Smooth muscle cell (in vitro differentiated cells): ENCODE results near the gene ANO4. TPM values are rescaled to one million over a fixed set of nuclear protein-coding genes. Genes with fewer than 3 reads are reported as not detected.

ENCODE experiments used
- DNase-seq: peaks from one replicate; lab custom pipeline; 2025; ENCODE audit not compliant: unreplicated experiment; lab: John Stamatoyannopoulos, UW
- H2AFZ ChIP-seq: fragments of 200-600 bp; sonication (generic); 2 replicates; pipeline ENCODE4 v1.6.0; 2016; ENCODE audit warnings: antibody characterized with exemption, low read depth, mild to moderate bottlenecking
- H3F3A ChIP-seq: fragments of 200-600 bp; sonication (generic); 2 replicates; pipeline ENCODE4 v1.6.0; 2017; ENCODE audit warnings: antibody characterized with exemption, low read depth
- H3K27ac ChIP-seq: fragments of 200-600 bp; sonication (generic); 2 replicates; pipeline ENCODE4 v1.5.1; 2016; ENCODE audit warnings: low read depth, mild to moderate bottlenecking
- H3K27me3 ChIP-seq: fragments of 200-600 bp; sonication (generic); 2 replicates; pipeline ENCODE4 v1.6.1; 2016; ENCODE audit warnings: low read depth, mild to moderate bottlenecking
- H3K36me3 ChIP-seq: fragments of 200-600 bp; sonication (generic); 2 replicates; pipeline ENCODE4 v1.5.1; 2016; ENCODE audit warnings: low read depth
- H3K4me1 ChIP-seq: fragments of 200-600 bp; sonication (generic); 2 replicates; pipeline ENCODE4 v1.5.1; 2016; ENCODE audit warnings: low read depth
- H3K4me2 ChIP-seq: fragments of 200-600 bp; sonication (generic); 2 replicates; pipeline ENCODE4 v1.6.0; 2016; ENCODE audit warnings: mild to moderate bottlenecking
- H3K4me3 ChIP-seq: fragments of 200-600 bp; sonication (generic); 2 replicates; pipeline ENCODE4 v1.5.1; 2016; ENCODE audit warnings: mild to moderate bottlenecking
- H3K79me2 ChIP-seq: fragments of 200-600 bp; sonication (generic); 2 replicates; pipeline ENCODE4 v1.6.0; 2016; ENCODE audit warnings: low read depth, mild to moderate bottlenecking
- H3K9ac ChIP-seq: fragments of 200-600 bp; sonication (generic); 2 replicates; pipeline ENCODE4 v1.6.0; 2016; ENCODE audit warnings: low read depth
- H3K9me3 ChIP-seq: fragments of 200-600 bp; sonication (generic); replicated peaks from 2 replicates; pipeline ENCODE4 v1.5.1; 2016; ENCODE audit warnings: low read depth
- H4K20me1 ChIP-seq: fragments of 200-600 bp; sonication (generic); 2 replicates; pipeline ENCODE4 v1.6.0; 2016; ENCODE audit warnings: low read depth
- WGBS: methylation state at CpG from one replicate; pipeline ENCODE4 v1.1.7; 2016; ENCODE audit warnings: low lambda C conversion rate; 5-methylcytosine and 5-hydroxymethylcytosine counted together
- polyA plus RNA-seq: library from polyadenylated mRNA; unstranded; fragments of >200 nt; fragmentation: Nextera tagmentation; extraction: Ambion mirVana; gene quantifications from 2 replicates; pipeline ENCODE4 v1.2.1, GENCODE V29; 2016
- total RNA-seq: library from RNA; depleted of rRNA; stranded (reverse); fragments of >200 nt; gene quantifications from 2 replicates; pipeline ENCODE4 v1.2.3, GENCODE V29; 2014
- TF ChIP-seq, protein P1 (sequence below): fragments of 200-600 bp; sonication (generic); IDR thresholded peaks from 2 replicates; pipeline ENCODE4 v1.5.1; 2017; ENCODE audit warnings: borderline replicate concordance, mild to moderate bottlenecking, antibody characterized with exemption; ENCODE audit not compliant: insufficient read depth, poor library complexity, severe bottlenecking

Gene ANO4
- total and polyA plus RNA-seq, 2 experiments from 2014 or later: 27.3 to 51.7 TPM

DNA sequence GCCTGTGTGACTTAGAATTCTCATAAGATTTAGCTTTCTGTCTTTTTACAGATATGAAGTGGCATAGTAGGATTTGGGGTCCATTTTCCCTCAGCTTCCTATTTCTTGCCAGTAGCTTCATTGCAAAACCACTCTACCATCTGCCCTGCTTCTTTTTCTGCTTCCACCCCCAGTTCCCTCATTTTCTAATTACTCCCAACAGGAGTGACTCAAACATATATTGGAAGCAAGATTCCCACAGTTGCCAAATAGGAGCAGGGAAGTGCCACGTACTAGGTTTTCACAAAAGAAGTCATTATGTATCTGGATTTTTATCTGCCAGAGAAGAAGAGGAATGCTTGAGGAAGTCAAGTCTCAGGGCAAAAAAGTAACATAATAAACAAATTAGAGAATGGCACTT lies 64.1 kb downstream of the ANO4 start:
- H3K9me3 ChIP-seq: no peaks in the 10 kb centered on the region
- H4K20me1 ChIP-seq: peaks cover 4% of the 10 kb centered on the region
- no peak overlapping the region for H2AFZ ChIP-seq
- TF ChIP-seq, protein P1, sequence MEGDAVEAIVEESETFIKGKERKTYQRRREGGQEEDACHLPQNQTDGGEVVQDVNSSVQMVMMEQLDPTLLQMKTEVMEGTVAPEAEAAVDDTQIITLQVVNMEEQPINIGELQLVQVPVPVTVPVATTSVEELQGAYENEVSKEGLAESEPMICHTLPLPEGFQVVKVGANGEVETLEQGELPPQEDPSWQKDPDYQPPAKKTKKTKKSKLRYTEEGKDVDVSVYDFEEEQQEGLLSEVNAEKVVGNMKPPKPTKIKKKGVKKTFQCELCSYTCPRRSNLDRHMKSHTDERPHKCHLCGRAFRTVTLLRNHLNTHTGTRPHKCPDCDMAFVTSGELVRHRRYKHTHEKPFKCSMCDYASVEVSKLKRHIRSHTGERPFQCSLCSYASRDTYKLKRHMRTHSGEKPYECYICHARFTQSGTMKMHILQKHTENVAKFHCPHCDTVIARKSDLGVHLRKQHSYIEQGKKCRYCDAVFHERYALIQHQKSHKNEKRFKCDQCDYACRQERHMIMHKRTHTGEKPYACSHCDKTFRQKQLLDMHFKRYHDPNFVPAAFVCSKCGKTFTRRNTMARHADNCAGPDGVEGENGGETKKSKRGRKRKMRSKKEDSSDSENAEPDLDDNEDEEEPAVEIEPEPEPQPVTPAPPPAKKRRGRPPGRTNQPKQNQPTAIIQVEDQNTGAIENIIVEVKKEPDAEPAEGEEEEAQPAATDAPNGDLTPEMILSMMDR: no peak
- peaks cover 11% of the 10 kb centered on the region for H3K79me2 ChIP-seq
- no peaks in the 10 kb centered on the region for H3K27me3 ChIP-seq
- H3K4me2 ChIP-seq: no peak overlapping the region
- no peaks in the 10 kb centered on the region for H3K36me3 ChIP-seq
- H3F3A ChIP-seq: no peaks in the 10 kb centered on the region
- H3K4me1 ChIP-seq: no peaks in the 10 kb centered on the region
- no peak overlapping the region for H3K4me3 ChIP-seq
- WGBS: 43% methylated on average over 1 of the region's 1 CpG
- H3K27ac ChIP-seq: peak overlapping the region; percentile 41
- no peak for DNase-seq
- H3K9ac ChIP-seq: no peak overlapping the region

DNA sequence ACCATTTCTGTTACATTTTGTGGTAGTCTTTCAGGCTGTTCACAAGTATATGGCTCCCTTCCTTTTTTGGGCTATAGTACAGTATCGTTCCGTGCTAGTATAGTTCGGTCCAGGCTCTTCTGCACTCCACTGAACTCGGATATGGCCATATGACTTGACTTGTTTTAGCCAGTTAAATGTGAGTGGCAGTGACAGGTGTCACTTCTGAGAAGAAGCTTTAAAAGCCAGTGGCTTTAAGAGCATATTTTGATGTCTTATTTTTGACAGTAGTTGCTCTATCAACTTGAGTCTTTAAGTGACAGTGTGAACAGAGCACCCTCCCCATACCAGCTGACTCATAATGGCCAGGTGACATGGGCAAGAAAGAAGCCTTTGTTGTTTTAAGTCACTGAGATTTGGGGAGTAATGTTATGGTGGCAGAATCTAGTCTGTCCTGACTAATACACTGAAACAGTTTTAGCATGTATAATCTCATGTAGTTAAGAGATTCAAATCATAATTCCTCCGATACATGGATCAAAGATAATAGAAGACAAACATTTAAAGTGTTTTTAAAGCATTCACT lies 64.6 kb downstream of the ANO4 start:
- H3K27ac ChIP-seq: peak overlapping the region; percentile 41
- no peaks in the 10 kb centered on the region for H3K36me3 ChIP-seq
- no peak overlapping the region for H3K4me2 ChIP-seq
- no peaks in the 10 kb centered on the region for H3K4me1 ChIP-seq
- no peak overlapping the region for H3K9ac ChIP-seq
- H3K4me3 ChIP-seq: no peak overlapping the region
- 85% methylated on average over 5 of the region's 5 CpGs for WGBS
- TF ChIP-seq, protein P1: no peak
- H2AFZ ChIP-seq: no peak overlapping the region
- H3K9me3 ChIP-seq: no peaks in the 10 kb centered on the region
- H3K79me2 ChIP-seq: peaks cover 11% of the 10 kb centered on the region
- H3F3A ChIP-seq: no peaks in the 10 kb centered on the region
- peaks cover 6% of the 10 kb centered on the region for H4K20me1 ChIP-seq
- H3K27me3 ChIP-seq: no peaks in the 10 kb centered on the region
- DNase-seq: no peak

DNA sequence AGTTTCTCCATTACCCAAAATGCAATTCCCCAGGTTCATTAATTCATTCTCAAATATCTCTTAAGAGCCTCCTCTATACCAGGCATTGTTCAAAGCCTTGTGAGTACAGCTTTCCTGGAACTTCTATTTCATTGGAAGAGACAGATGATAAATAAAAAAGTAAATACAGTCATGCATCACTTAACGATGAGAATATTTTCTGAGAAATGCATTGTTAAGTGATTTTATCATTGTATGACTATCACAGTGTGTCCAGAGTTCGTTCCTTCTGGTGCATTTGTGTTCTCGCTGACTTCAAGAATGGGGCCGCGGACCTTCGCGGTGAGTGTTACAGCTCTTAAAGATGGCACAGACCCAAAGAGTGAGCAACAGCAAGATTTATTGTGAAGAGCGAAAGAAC lies 66.0 kb downstream of the ANO4 start:
- no peak overlapping the region for H2AFZ ChIP-seq

More for the DNA sequence above, 66.0 kb downstream of the ANO4 start:
- no peak overlapping the region for H3K4me2 ChIP-seq
- peaks cover 12% of the 10 kb centered on the region for H4K20me1 ChIP-seq
- H3K9me3 ChIP-seq: no peaks in the 10 kb centered on the region
- no peak overlapping the region for H3K9ac ChIP-seq
- no peak overlapping the region for H3K4me3 ChIP-seq
- no peaks in the 10 kb centered on the region for H3K79me2 ChIP-seq
- H3K27ac ChIP-seq: no peak overlapping the region
- TF ChIP-seq, protein P1: no peak
- H3K36me3 ChIP-seq: no peaks in the 10 kb centered on the region
- 98% methylated on average over 8 of the region's 8 CpGs for WGBS
- DNase-seq: no peak
- no peaks in the 10 kb centered on the region for H3K4me1 ChIP-seq
- no peaks in the 10 kb centered on the region for H3K27me3 ChIP-seq
- H3F3A ChIP-seq: no peaks in the 10 kb centered on the region
